ENCODE results near the gene MYO1B. TPM values are rescaled to one million over a fixed set of nuclear protein-coding genes. Genes with fewer than 3 reads are reported as not detected.

The MYO1B gene
- total RNA-seq, 1 experiment from 2014 or later, result not detected

GRCh38 chr2:191246820-191247380 lies 1.7 kb downstream of the MYO1B start:
- H3K4me2 ChIP-seq (ENCODE audit: low read depth, low read length, poor library complexity, severe bottlenecking), result no peak overlapping the region
- H3K9ac ChIP-seq (ENCODE audit: low read length), result no peak overlapping the region
- H3K4me3 ChIP-seq (ENCODE audit: low read length), result no peak overlapping the region

GRCh38 chr2:191247381-191248057 lies 2.3 kb downstream of the MYO1B start:
- H3K4me2 ChIP-seq (ENCODE audit: low read depth, low read length, poor library complexity, severe bottlenecking), result no peak overlapping the region
- no peaks in the 10 kb centered on the region for H3K9me2 ChIP-seq (replicated peaks; ENCODE audit: insufficient read depth, low read length)
- no peaks in the 10 kb centered on the region for H3K36me3 ChIP-seq (ENCODE audit: insufficient read depth, low read length)
- H2AFZ ChIP-seq (ENCODE audit: low read length), result no peak overlapping the region
- no peaks in the 10 kb centered on the region for H4K20me1 ChIP-seq (ENCODE audit: insufficient read depth, low read depth, low read length)
- DNase-seq, result no peak
- H3K9ac ChIP-seq (ENCODE audit: low read length), result no peak overlapping the region
- no peaks in the 10 kb centered on the region for H3K4me1 ChIP-seq (ENCODE audit: low read length)
- no peaks in the 10 kb centered on the region for H3K27me3 ChIP-seq (ENCODE audit: low read length)
- no peak overlapping the region for H3K27ac ChIP-seq (ENCODE audit: low read length)
- H3K79me2 ChIP-seq (ENCODE audit: low read length), result no peaks in the 10 kb centered on the region
- no peaks in the 10 kb centered on the region for H3K9me3 ChIP-seq (ENCODE audit: low read length)
- no peak overlapping the region for H3K4me3 ChIP-seq (ENCODE audit: low read length)

More at GRCh38 chr2:191246820-191247380, 1.7 kb downstream of the MYO1B start:
- H3K79me2 ChIP-seq (ENCODE audit: low read length), result no peaks in the 10 kb centered on the region
- no peak overlapping the region for H3K27ac ChIP-seq (ENCODE audit: low read length)
- no peaks in the 10 kb centered on the region for H3K4me1 ChIP-seq (ENCODE audit: low read length)
- no peaks in the 10 kb centered on the region for H3K36me3 ChIP-seq (ENCODE audit: insufficient read depth, low read length)
- no peak for DNase-seq
- H3K27me3 ChIP-seq (ENCODE audit: low read length), result no peaks in the 10 kb centered on the region
- H4K20me1 ChIP-seq (ENCODE audit: insufficient read depth, low read depth, low read length), result no peaks in the 10 kb centered on the region
- H3K9me3 ChIP-seq (ENCODE audit: low read length), result no peaks in the 10 kb centered on the region
- no peak overlapping the region for H2AFZ ChIP-seq (ENCODE audit: low read length)
- H3K9me2 ChIP-seq (replicated peaks; ENCODE audit: insufficient read depth, low read length), result no peaks in the 10 kb centered on the region

- no peaks in the 10 kb centered on the region for H3K9me3 ChIP-seq (ENCODE audit: low read length)
- no peaks in the 10 kb centered on the region for H3K9me2 ChIP-seq (replicated peaks; ENCODE audit: insufficient read depth, low read length)
- no peak overlapping the region for H3K4me3 ChIP-seq (ENCODE audit: low read length)
- no peaks in the 10 kb centered on the region for H3K36me3 ChIP-seq (ENCODE audit: insufficient read depth, low read length)
- no peak overlapping the region for H3K27ac ChIP-seq (ENCODE audit: low read length)
- DNase-seq, result no peak
- H3K27me3 ChIP-seq (ENCODE audit: low read length), result no peaks in the 10 kb centered on the region
- no peak overlapping the region for H2AFZ ChIP-seq (ENCODE audit: low read length)
- no peak overlapping the region for H3K4me2 ChIP-seq (ENCODE audit: low read depth, low read length, poor library complexity, severe bottlenecking)
- H3K9ac ChIP-seq (ENCODE audit: low read length), result no peak overlapping the region
- no peaks in the 10 kb centered on the region for H3K79me2 ChIP-seq (ENCODE audit: low read length)
- H3K4me1 ChIP-seq (ENCODE audit: low read length), result no peaks in the 10 kb centered on the region
- H4K20me1 ChIP-seq (ENCODE audit: insufficient read depth, low read depth, low read length), result no peaks in the 10 kb centered on the region
Observed at GRCh38 chr2:191249156-191249813, 4.1 kb downstream of the MYO1B start.

GRCh38 chr2:191250400-191250799 lies 5.2 kb downstream of the MYO1B start:
- H3K79me2 ChIP-seq (ENCODE audit: low read length), result no peaks in the 10 kb centered on the region
- H4K20me1 ChIP-seq (ENCODE audit: insufficient read depth, low read depth, low read length), result no peaks in the 10 kb centered on the region
- no peak overlapping the region for H2AFZ ChIP-seq (ENCODE audit: low read length)
- no peak overlapping the region for H3K4me2 ChIP-seq (ENCODE audit: low read depth, low read length, poor library complexity, severe bottlenecking)
- no peak overlapping the region for H3K4me3 ChIP-seq (ENCODE audit: low read length)
- H3K27ac ChIP-seq (ENCODE audit: low read length), result no peak overlapping the region
- H3K9ac ChIP-seq (ENCODE audit: low read length), result no peak overlapping the region
- no peak for DNase-seq
- no peaks in the 10 kb centered on the region for H3K9me3 ChIP-seq (ENCODE audit: low read length)
- H3K36me3 ChIP-seq (ENCODE audit: insufficient read depth, low read length), result no peaks in the 10 kb centered on the region
- H3K4me1 ChIP-seq (ENCODE audit: low read length), result no peaks in the 10 kb centered on the region
- H3K9me2 ChIP-seq (replicated peaks; ENCODE audit: insufficient read depth, low read length), result no peaks in the 10 kb centered on the region
- no peaks in the 10 kb centered on the region for H3K27me3 ChIP-seq (ENCODE audit: low read length)

GRCh38 chr2:191250986-191251385 lies 5.8 kb downstream of the MYO1B start:
- Histone ChIP-seq H4K20me1 (ENCODE audit: insufficient read depth, low read depth, low read length) (no peaks in the 10 kb centered on the region), H3K27ac (ENCODE audit: low read length) (no peak overlapping the region), H3K4me2 (ENCODE audit: low read depth, low read length, poor library complexity, severe bottlenecking) (no peak overlapping the region), H3K4me3 (ENCODE audit: low read length) (no peak overlapping the region), H3K27me3 (ENCODE audit: low read length) (no peaks in the 10 kb centered on the region), H3K4me1 (ENCODE audit: low read length) (no peaks in the 10 kb centered on the region), H3K36me3 (ENCODE audit: insufficient read depth, low read length) (no peaks in the 10 kb centered on the region), H3K9me2 (replicated peaks; ENCODE audit: insufficient read depth, low read length) (no peaks in the 10 kb centered on the region), H3K9ac (ENCODE audit: low read length) (no peak overlapping the region), H3K79me2 (ENCODE audit: low read length) (no peaks in the 10 kb centered on the region), H2AFZ (ENCODE audit: low read length) (no peak overlapping the region), H3K9me3 (ENCODE audit: low read length) (no peaks in the 10 kb centered on the region)
- DNase-seq, result no peak

- H3K4me3 ChIP-seq (ENCODE audit: low read length), result no peak overlapping the region
- H3K4me1 ChIP-seq (ENCODE audit: low read length), result no peaks in the 10 kb centered on the region
- H2AFZ ChIP-seq (ENCODE audit: low read length), result no peak overlapping the region
- H3K9me3 ChIP-seq (ENCODE audit: low read length), result no peaks in the 10 kb centered on the region
- H3K36me3 ChIP-seq (ENCODE audit: insufficient read depth, low read length), result no peaks in the 10 kb centered on the region
- H3K27me3 ChIP-seq (ENCODE audit: low read length), result no peaks in the 10 kb centered on the region
- H3K79me2 ChIP-seq (ENCODE audit: low read length), result no peaks in the 10 kb centered on the region
- H3K27ac ChIP-seq (ENCODE audit: low read length), result no peak overlapping the region
- H4K20me1 ChIP-seq (ENCODE audit: insufficient read depth, low read depth, low read length), result no peaks in the 10 kb centered on the region
- no peaks in the 10 kb centered on the region for H3K9me2 ChIP-seq (replicated peaks; ENCODE audit: insufficient read depth, low read length)
- H3K4me2 ChIP-seq (ENCODE audit: low read depth, low read length, poor library complexity, severe bottlenecking), result no peak overlapping the region
- H3K9ac ChIP-seq (ENCODE audit: low read length), result no peak overlapping the region
- no peak for DNase-seq
Observed at GRCh38 chr2:191252699-191253098, 7.5 kb downstream of the MYO1B start.

GRCh38 chr2:191253476-191253875 lies 8.3 kb downstream of the MYO1B start:
- Histone ChIP-seq H3K9ac (ENCODE audit: low read length) (no peak overlapping the region), H3K4me3 (ENCODE audit: low read length) (no peak overlapping the region), H3K9me3 (ENCODE audit: low read length) (no peaks in the 10 kb centered on the region), H3K27me3 (ENCODE audit: low read length) (no peaks in the 10 kb centered on the region), H3K27ac (ENCODE audit: low read length) (no peak overlapping the region), H3K4me1 (ENCODE audit: low read length) (no peaks in the 10 kb centered on the region), H4K20me1 (ENCODE audit: insufficient read depth, low read depth, low read length) (no peaks in the 10 kb centered on the region), H3K79me2 (ENCODE audit: low read length) (no peaks in the 10 kb centered on the region), H2AFZ (ENCODE audit: low read length) (no peak overlapping the region), H3K9me2 (replicated peaks; ENCODE audit: insufficient read depth, low read length) (no peaks in the 10 kb centered on the region), H3K36me3 (ENCODE audit: insufficient read depth, low read length) (no peaks in the 10 kb centered on the region), H3K4me2 (ENCODE audit: low read depth, low read length, poor library complexity, severe bottlenecking) (no peak overlapping the region)
- no peak for DNase-seq

GRCh38 chr2:191255271-191255670 lies 10.1 kb downstream of the MYO1B start:
- H3K9me3 ChIP-seq (ENCODE audit: low read length), result no peaks in the 10 kb centered on the region
- no peaks in the 10 kb centered on the region for H3K4me1 ChIP-seq (ENCODE audit: low read length)
- H3K9me2 ChIP-seq (replicated peaks; ENCODE audit: insufficient read depth, low read length), result no peaks in the 10 kb centered on the region
- H3K36me3 ChIP-seq (ENCODE audit: insufficient read depth, low read length), result no peaks in the 10 kb centered on the region
- H3K79me2 ChIP-seq (ENCODE audit: low read length), result no peaks in the 10 kb centered on the region
- H4K20me1 ChIP-seq (ENCODE audit: insufficient read depth, low read depth, low read length), result no peaks in the 10 kb centered on the region
- no peak overlapping the region for H3K27ac ChIP-seq (ENCODE audit: low read length)
- no peak for DNase-seq
- no peak overlapping the region for H3K9ac ChIP-seq (ENCODE audit: low read length)
- H3K4me2 ChIP-seq (ENCODE audit: low read depth, low read length, poor library complexity, severe bottlenecking), result no peak overlapping the region
- H2AFZ ChIP-seq (ENCODE audit: low read length), result no peak overlapping the region
- no peaks in the 10 kb centered on the region for H3K27me3 ChIP-seq (ENCODE audit: low read length)
- H3K4me3 ChIP-seq (ENCODE audit: low read length), result no peak overlapping the region

Measured in Karpas-422 (cell line).